ENCODE results near the gene GRK5. TPM values are rescaled to one million over a fixed set of nuclear protein-coding genes. Genes with fewer than 3 reads are reported as not detected.

Gene GRK5
- total RNA-seq, 3 donors from 2014 or later (not counting 1 experiment from before 2014, with no cell fraction given), result 37.6 to 54.3 (median 47.9) TPM

DNA sequence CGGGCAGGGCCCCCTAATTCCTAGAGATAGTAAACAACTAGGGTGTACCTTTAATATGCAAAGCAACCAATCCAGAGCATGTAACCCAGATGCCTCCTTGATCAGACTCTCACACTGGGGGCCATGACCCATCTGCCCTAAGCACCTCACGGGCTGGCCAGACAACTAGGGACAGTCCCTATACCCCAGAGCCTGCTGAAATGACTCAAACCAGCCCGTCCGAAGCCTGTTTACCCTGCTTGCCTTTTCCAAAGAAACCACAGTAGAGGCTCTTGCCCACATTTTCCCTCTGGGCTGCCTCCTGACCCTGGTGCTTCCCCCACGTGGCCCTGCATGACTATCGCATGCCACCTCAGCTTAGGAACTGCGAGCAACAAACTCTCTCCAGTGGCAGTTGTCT lies 288.9 kb downstream of the GRK5 start:
- 71% methylated on average over 7 of the region's 7 CpGs for WGBS (ENCODE audit: insufficient coverage)
- peaks cover 19 to 33% of the 10 kb centered on the region in 2 donors for H3K4me1 Mint-ChIP-seq
- no peak overlapping the region for H3K27ac Mint-ChIP-seq
- DNase-seq (peak in 1 of 2 donors; percentile 47), ATAC-seq (no peak)
- H3K36me3 Mint-ChIP-seq, result no peaks in the 10 kb centered on the region
- no peak overlapping the region for H3K27ac ChIP-seq (ENCODE audit: low read length)
- no peak overlapping the region for H3K4me3 Mint-ChIP-seq
- H3K27me3 ChIP-seq (ENCODE audit: control insufficient read depth, insufficient read depth, low read length), result no peaks in the 10 kb centered on the region
- H3K9me3 Mint-ChIP-seq, result no peaks in the 10 kb centered on the region
- H3K4me1 ChIP-seq (ENCODE audit: control insufficient read depth, insufficient read depth, low read length), result peaks cover 26% of the 10 kb centered on the region
- H3K36me3 ChIP-seq (ENCODE audit: control insufficient read depth, insufficient read depth, low read length), result no peaks in the 10 kb centered on the region
- intact Hi-C loops (cut with micrococcal nuclease), result no loop called here
- TF ChIP-seq, protein P1, sequence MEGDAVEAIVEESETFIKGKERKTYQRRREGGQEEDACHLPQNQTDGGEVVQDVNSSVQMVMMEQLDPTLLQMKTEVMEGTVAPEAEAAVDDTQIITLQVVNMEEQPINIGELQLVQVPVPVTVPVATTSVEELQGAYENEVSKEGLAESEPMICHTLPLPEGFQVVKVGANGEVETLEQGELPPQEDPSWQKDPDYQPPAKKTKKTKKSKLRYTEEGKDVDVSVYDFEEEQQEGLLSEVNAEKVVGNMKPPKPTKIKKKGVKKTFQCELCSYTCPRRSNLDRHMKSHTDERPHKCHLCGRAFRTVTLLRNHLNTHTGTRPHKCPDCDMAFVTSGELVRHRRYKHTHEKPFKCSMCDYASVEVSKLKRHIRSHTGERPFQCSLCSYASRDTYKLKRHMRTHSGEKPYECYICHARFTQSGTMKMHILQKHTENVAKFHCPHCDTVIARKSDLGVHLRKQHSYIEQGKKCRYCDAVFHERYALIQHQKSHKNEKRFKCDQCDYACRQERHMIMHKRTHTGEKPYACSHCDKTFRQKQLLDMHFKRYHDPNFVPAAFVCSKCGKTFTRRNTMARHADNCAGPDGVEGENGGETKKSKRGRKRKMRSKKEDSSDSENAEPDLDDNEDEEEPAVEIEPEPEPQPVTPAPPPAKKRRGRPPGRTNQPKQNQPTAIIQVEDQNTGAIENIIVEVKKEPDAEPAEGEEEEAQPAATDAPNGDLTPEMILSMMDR (IDR thresholded peaks at IDR 0.05), result no peak
- H3K9me3 ChIP-seq (ENCODE audit: control insufficient read depth, insufficient read depth, low read length), result no peaks in the 10 kb centered on the region
- H3K27me3 Mint-ChIP-seq (ENCODE audit: low read depth in 2 of 2), result no peaks in the 10 kb centered on the region
- no peak overlapping the region for H3K4me3 ChIP-seq (ENCODE audit: low read length)

DNA sequence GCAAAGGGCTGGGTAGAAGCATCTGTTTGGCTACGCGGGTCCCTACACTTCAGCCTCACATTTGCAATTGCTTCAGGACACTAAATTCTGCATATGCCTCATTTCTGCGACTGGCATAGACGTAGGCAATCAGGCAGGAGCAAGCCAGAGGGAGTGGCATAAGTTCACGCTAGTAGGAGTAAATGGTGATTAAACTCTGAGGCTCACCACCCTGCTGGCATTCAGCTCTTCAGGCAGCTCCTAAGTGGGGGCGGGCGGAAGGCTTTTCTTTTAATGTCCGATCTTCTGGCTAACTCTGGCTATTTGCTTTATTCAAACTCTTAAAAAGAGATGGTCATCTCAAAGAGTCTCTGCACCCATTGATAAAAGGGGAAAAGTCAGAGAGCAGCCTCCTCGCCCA lies 289.9 kb downstream of the GRK5 start:
- Mint-ChIP-seq H3K36me3 (no peaks in the 10 kb centered on the region), H3K4me3 (no peak overlapping the region), H3K4me1 (peaks cover 26 to 40% of the 10 kb centered on the region in 2 donors), H3K9me3 (no peaks in the 10 kb centered on the region), H3K27me3 (ENCODE audit: low read depth in 2 of 2) (no peaks in the 10 kb centered on the region), H3K27ac (no peak overlapping the region)
- no peaks in the 10 kb centered on the region for H3K27me3 ChIP-seq (ENCODE audit: control insufficient read depth, insufficient read depth, low read length)
- peaks cover 36% of the 10 kb centered on the region for H3K4me1 ChIP-seq (ENCODE audit: control insufficient read depth, insufficient read depth, low read length)
- 98% methylated on average over 9 of the region's 9 CpGs for WGBS (ENCODE audit: insufficient coverage)
- DNase-seq (no peak), ATAC-seq (no peak)
- H3K9me3 ChIP-seq (ENCODE audit: control insufficient read depth, insufficient read depth, low read length), result no peaks in the 10 kb centered on the region
- H3K4me3 ChIP-seq (ENCODE audit: low read length), result no peak overlapping the region
- intact Hi-C loops (cut with micrococcal nuclease), result no loop called here
- TF ChIP-seq, protein P1 (IDR thresholded peaks at IDR 0.05), result no peak
- no peak overlapping the region for H3K27ac ChIP-seq (ENCODE audit: low read length)
- no peaks in the 10 kb centered on the region for H3K36me3 ChIP-seq (ENCODE audit: control insufficient read depth, insufficient read depth, low read length)

DNA sequence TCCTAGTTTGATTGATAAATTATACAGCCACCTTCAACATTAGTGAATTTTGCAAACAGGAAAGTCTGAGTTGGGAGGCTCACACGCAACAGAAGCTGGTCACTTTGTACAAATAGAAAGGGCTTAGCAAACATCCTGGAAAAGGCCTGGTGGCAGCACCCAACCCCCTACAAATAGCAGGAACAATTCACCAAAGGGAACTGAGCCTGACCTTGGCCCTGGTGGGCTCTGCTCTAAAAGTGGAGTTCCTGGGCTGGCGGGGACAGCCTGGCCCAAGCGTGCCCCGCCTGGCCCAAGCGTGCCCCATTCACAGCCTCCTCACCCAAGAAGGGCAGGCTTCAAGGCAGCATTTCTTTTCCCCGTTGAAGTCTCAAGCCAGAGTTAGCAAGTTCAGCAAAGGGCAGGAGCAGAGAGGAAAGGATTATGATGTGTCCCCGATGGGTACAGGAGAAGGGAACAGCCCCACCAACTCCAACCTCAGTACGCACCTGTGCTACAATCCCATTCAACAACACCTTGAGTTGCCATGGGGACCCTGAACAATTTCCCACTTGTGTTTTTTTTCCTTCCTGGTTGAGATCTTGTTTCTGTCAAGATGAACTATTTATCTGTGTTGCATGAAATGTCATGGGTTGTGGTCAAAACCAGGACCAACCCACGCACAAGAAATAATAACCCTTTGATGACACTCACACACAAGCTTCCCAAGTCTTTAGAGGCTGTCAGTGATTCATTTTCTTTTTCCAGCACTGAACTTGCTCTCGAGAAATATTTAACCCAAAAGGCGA lies 291.7 kb downstream of the GRK5 start:
- no peaks in the 10 kb centered on the region for H3K27me3 ChIP-seq (ENCODE audit: control insufficient read depth, insufficient read depth, low read length)
- Mint-ChIP-seq H3K27me3 (ENCODE audit: low read depth in 2 of 2) (no peaks in the 10 kb centered on the region), H3K4me1 (peaks cover 30 to 47% of the 10 kb centered on the region in 2 donors), H3K4me3 (no peak overlapping the region), H3K36me3 (no peaks in the 10 kb centered on the region), H3K9me3 (no peaks in the 10 kb centered on the region), H3K27ac (peak overlapping the region in 1 of 2 donors; percentile 18)
- TF ChIP-seq, protein P1 (IDR thresholded peaks at IDR 0.05), result no peak
- no peaks in the 10 kb centered on the region for H3K9me3 ChIP-seq (ENCODE audit: control insufficient read depth, insufficient read depth, low read length)
- H3K4me1 ChIP-seq (ENCODE audit: control insufficient read depth, insufficient read depth, low read length), result peaks cover 42% of the 10 kb centered on the region
- ATAC-seq, result no peak
- DNase-seq, result peak in 1 of 2 donors; percentile 59
- WGBS (ENCODE audit: insufficient coverage), result 82% methylated on average over 11 of the region's 11 CpGs
- no peak overlapping the region for H3K27ac ChIP-seq (ENCODE audit: low read length)
- no peak overlapping the region for H3K4me3 ChIP-seq (ENCODE audit: low read length)
- H3K36me3 ChIP-seq (ENCODE audit: control insufficient read depth, insufficient read depth, low read length), result no peaks in the 10 kb centered on the region
- intact Hi-C loops (cut with micrococcal nuclease), result no loop called here

DNA sequence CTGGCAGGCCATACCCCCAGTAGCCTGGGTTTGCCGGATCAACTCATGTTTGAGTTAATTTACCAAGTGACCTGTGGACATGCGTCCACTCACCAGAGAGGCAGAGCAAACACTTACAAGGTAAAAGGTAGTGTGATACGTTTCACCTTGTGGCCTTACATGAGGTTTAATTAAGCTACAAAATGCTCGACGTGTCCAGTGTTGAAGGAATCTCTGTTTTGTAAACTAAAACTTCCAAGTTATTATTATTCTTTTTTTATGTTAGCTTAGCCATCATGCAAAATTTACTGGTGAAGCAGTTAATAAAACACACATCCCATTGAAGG lies 292.3 kb downstream of the GRK5 start:
- peaks cover 38% of the 10 kb centered on the region for H3K4me1 ChIP-seq (ENCODE audit: control insufficient read depth, insufficient read depth, low read length)
- H3K36me3 ChIP-seq (ENCODE audit: control insufficient read depth, insufficient read depth, low read length), result no peaks in the 10 kb centered on the region
- H3K4me3 ChIP-seq (ENCODE audit: low read length), result no peak overlapping the region
- H3K27ac Mint-ChIP-seq, result peak overlapping the region in 1 of 2 donors; percentile 18
- DNase-seq (no peak), ATAC-seq (no peak)
- H3K27me3 ChIP-seq (ENCODE audit: control insufficient read depth, insufficient read depth, low read length), result no peaks in the 10 kb centered on the region
- no peaks in the 10 kb centered on the region for H3K9me3 ChIP-seq (ENCODE audit: control insufficient read depth, insufficient read depth, low read length)
- H3K27ac ChIP-seq (ENCODE audit: low read length), result no peak overlapping the region
- no peaks in the 10 kb centered on the region for H3K27me3 Mint-ChIP-seq (ENCODE audit: low read depth in 2 of 2)
- H3K36me3 Mint-ChIP-seq, result no peaks in the 10 kb centered on the region
- no peak overlapping the region for H3K4me3 Mint-ChIP-seq
- 95% methylated on average over 3 of the region's 5 CpGs for WGBS (ENCODE audit: insufficient coverage)
- H3K9me3 Mint-ChIP-seq, result no peaks in the 10 kb centered on the region
- TF ChIP-seq, protein P1 (IDR thresholded peaks at IDR 0.05), result no peak
- intact Hi-C loops (cut with micrococcal nuclease), result no loop called here
- H3K4me1 Mint-ChIP-seq, result peaks cover 25 to 46% of the 10 kb centered on the region in 2 donors

All from natural killer cell (primary cell).